IMR-90 (cell line): ENCODE measurements around the gene SLBP. TPM values are rescaled to one million over a fixed set of nuclear protein-coding genes. Genes with fewer than 3 reads are reported as not detected.

Experiments used
- ATAC-seq: fragments of 200-7000 bp; cut with Tn5 transposase; 2 replicates; pipeline ENCODE4 v1.9.1; 2020; ENCODE audit warnings: low read depth, mild to moderate bottlenecking, moderate library complexity
- BruUV-seq: library from RNA; stranded (reverse); fragments of 400-500 nt; replicated peaks from 2 replicates; lab custom pipeline; 2021; lab: Mats Ljungman, UMichigan
- CTCF ChIA-PET: fragments of 300-600 bp; formaldehyde crosslinking; extraction: SDS; loops from one replicate; lab custom pipeline; 2021; ENCODE audit warnings: antibody characterized with exemption; lab: Yijun Ruan, JAX
- POLR2A ChIA-PET: fragments of 300-600 bp; sonication (Branson Sonifier 250); formaldehyde crosslinking; loops from one replicate; lab custom pipeline; 2022; ENCODE audit warnings: antibody characterized with exemption; ENCODE audit not compliant: unreplicated experiment; lab: Charles Lee
- DNase-seq: peaks from one replicate; pipeline ENCODE4 v3.0.0; 2013
- H2AFZ ChIP-seq: replicated peaks from 2 replicates; pipeline ENCODE3; 2013; ENCODE audit warnings: low read length, mild to moderate bottlenecking; ENCODE audit not compliant: poor library complexity
- H2AK5ac ChIP-seq: 2 replicates; pipeline ENCODE4 v1.6.1; 2013; ENCODE audit warnings: low read depth, low read length, inconsistent platforms
- H2AK9ac ChIP-seq: replicated peaks from 2 replicates; pipeline ENCODE3; 2013; ENCODE audit warnings: mild to moderate bottlenecking, low read depth, low read length, moderate library complexity; ENCODE audit not compliant: poor library complexity
- H2BK120ac ChIP-seq: 2 replicates; pipeline ENCODE4 v1.6.1; 2013; ENCODE audit warnings: low read depth, low read length, inconsistent platforms
- H2BK15ac ChIP-seq: 3 replicates; pipeline ENCODE4 v1.6.1; 2013; ENCODE audit warnings: low read depth, low read length, inconsistent platforms
- H2BK20ac ChIP-seq: 2 replicates; pipeline ENCODE4 v1.6.1; 2013; ENCODE audit warnings: low read depth, mild to moderate bottlenecking, inconsistent platforms, low read length, moderate library complexity
- H2BK5ac ChIP-seq: 2 replicates; pipeline ENCODE4 v1.6.1; 2013; ENCODE audit warnings: mild to moderate bottlenecking, low read depth, low read length, inconsistent platforms; ENCODE audit not compliant: poor library complexity, severe bottlenecking
- H3K14ac ChIP-seq: replicated peaks from 2 replicates; pipeline ENCODE4 v1.6.1; 2013; ENCODE audit warnings: low read depth, low read length, inconsistent platforms
- H3K18ac ChIP-seq: 2 replicates; pipeline ENCODE4 v1.6.1; 2013; ENCODE audit warnings: low read depth, low read length, control low read depth
- H3K23ac ChIP-seq: 2 replicates; pipeline ENCODE4 v1.6.1; 2013; ENCODE audit warnings: low read depth, low read length, inconsistent platforms
- H3K27ac ChIP-seq: 2 replicates; pipeline ENCODE4 v1.5.1; 2013; ENCODE audit warnings: mild to moderate bottlenecking, control low read depth, low read length; ENCODE audit not compliant: insufficient read depth
- H3K27me3 ChIP-seq: 2 replicates; pipeline ENCODE4 v1.6.1; 2013; ENCODE audit warnings: low read length; ENCODE audit not compliant: control insufficient read depth, insufficient read depth
- H3K36me3 ChIP-seq: 2 replicates; pipeline ENCODE4 v1.6.1; 2013; ENCODE audit warnings: low read length, mixed read lengths; ENCODE audit not compliant: control insufficient read depth, insufficient read depth
- H3K4ac ChIP-seq: 2 replicates; pipeline ENCODE4 v1.6.1; 2013; ENCODE audit warnings: low read depth, low read length, inconsistent platforms
- H3K4me1 ChIP-seq: 2 replicates; pipeline ENCODE4 v1.6.1; 2013; ENCODE audit warnings: low read length, mixed read lengths; ENCODE audit not compliant: control insufficient read depth, insufficient read depth
- H3K4me2 ChIP-seq: 2 replicates; pipeline ENCODE4 v1.6.1; 2013; ENCODE audit warnings: low read depth, mild to moderate bottlenecking, control low read depth, low read length, moderate library complexity
- H3K4me3 ChIP-seq: 2 replicates; pipeline ENCODE4 v1.5.1; 2013; ENCODE audit warnings: low read depth, mild to moderate bottlenecking, control low read depth, low read length, moderate library complexity; ENCODE audit not compliant: insufficient read depth
- H3K56ac ChIP-seq: 2 replicates; pipeline ENCODE4 v1.6.1; 2013; ENCODE audit warnings: low read length, inconsistent platforms; ENCODE audit not compliant: insufficient read depth; ENCODE audit errors: extremely low read depth
- H3K79me1 ChIP-seq, 2 experiments: 2 replicates each; pipeline ENCODE4 v1.6.1; 2013; ENCODE audit warnings: low read length in 2 of 2, inconsistent platforms in 1 of 2, low read depth in 1 of 2
- H3K9ac ChIP-seq: 2 replicates; pipeline ENCODE4 v1.6.1; 2013; ENCODE audit warnings: low read depth, low read length, control low read depth
- H3K9me1 ChIP-seq: 2 replicates; pipeline ENCODE4 v1.6.1; 2013; ENCODE audit warnings: low read length, inconsistent platforms; ENCODE audit not compliant: insufficient read depth
- H3K9me3 ChIP-seq: 2 replicates; pipeline ENCODE4 v1.6.1; 2013; ENCODE audit warnings: low read length; ENCODE audit not compliant: control insufficient read depth, insufficient read depth
- H4K20me1 ChIP-seq: 2 replicates; pipeline ENCODE4 v1.6.1; 2013; ENCODE audit warnings: low read length, inconsistent platforms; ENCODE audit not compliant: insufficient read depth
- H4K5ac ChIP-seq: 2 replicates; pipeline ENCODE4 v1.6.1; 2013; ENCODE audit warnings: mild to moderate bottlenecking, low read depth, low read length, control low read depth
- H4K8ac ChIP-seq, 2 experiments: 2 replicates each; pipeline ENCODE4 v1.6.1; 2013; ENCODE audit warnings: low read depth in 2 of 2, low read length in 2 of 2, control low read depth in 1 of 2, inconsistent platforms in 1 of 2
- H4K91ac ChIP-seq: 2 replicates; pipeline ENCODE4 v1.6.1; 2013; ENCODE audit warnings: low read depth, low read length, inconsistent platforms; ENCODE audit not compliant: insufficient read depth
- BHLHE40 ChIP-seq: fragments of 150-350 bp; IDR thresholded peaks from 2 replicates; pipeline ENCODE4 v1.6.1; 2016; ENCODE audit warnings: mild to moderate bottlenecking, low read depth, low read length
- CEBPB ChIP-seq: IDR thresholded peaks from 2 replicates; pipeline ENCODE4 v1.6.1; 2012; ENCODE audit warnings: low read depth, low read length, improper control_type of control experiment
- CHD1 ChIP-seq: IDR thresholded peaks from 2 replicates; pipeline ENCODE4 v1.6.1; 2012; ENCODE audit warnings: low read depth, low read length, improper control_type of control experiment
- CTCF ChIP-seq: conservative IDR thresholded peaks from 2 replicates; pipeline ENCODE4 v1.5.1; 2012; ENCODE audit warnings: mild to moderate bottlenecking, low read depth, low read length, improper control_type of control experiment
- ELK1 ChIP-seq: fragments of 150-350 bp; IDR thresholded peaks from 2 replicates; pipeline ENCODE4 v1.6.1; 2016; ENCODE audit warnings: low read depth, mild to moderate bottlenecking, low read length, moderate library complexity, borderline replicate concordance
- FOS ChIP-seq: fragments of 150-350 bp; IDR thresholded peaks from 2 replicates; pipeline ENCODE4 v1.6.1; 2016; ENCODE audit warnings: low read depth, low read length
- MAFK ChIP-seq: IDR thresholded peaks from 2 replicates; pipeline ENCODE4 v1.6.1; 2012; ENCODE audit warnings: low read depth, low read length, improper control_type of control experiment
- MAZ ChIP-seq: IDR thresholded peaks from 2 replicates; pipeline ENCODE4 v1.6.1; 2012; ENCODE audit warnings: low read depth, mild to moderate bottlenecking, low read length, improper control_type of control experiment, moderate library complexity, borderline replicate concordance
- MXI1 ChIP-seq: IDR thresholded peaks from 2 replicates; pipeline ENCODE4 v1.6.1; 2012; ENCODE audit warnings: low read depth, mild to moderate bottlenecking, low read length, moderate library complexity, borderline replicate concordance
- NFE2L2 ChIP-seq: fragments of 150-350 bp; IDR thresholded peaks from 2 replicates; pipeline ENCODE4 v1.6.1; 2016; ENCODE audit warnings: low read depth, mild to moderate bottlenecking, low read length
- POLR2A ChIP-seq: IDR thresholded peaks from 2 replicates; pipeline ENCODE4 v1.6.1; 2012; ENCODE audit warnings: mild to moderate bottlenecking, low read depth, low read length
- RAD21 ChIP-seq: IDR thresholded peaks from 2 replicates; pipeline ENCODE4 v1.6.1; 2012; ENCODE audit warnings: low read length, improper control_type of control experiment
- RCOR1 ChIP-seq: IDR thresholded peaks from 2 replicates; pipeline ENCODE4 v1.6.1; 2012; ENCODE audit warnings: mild to moderate bottlenecking, low read length, improper control_type of control experiment; ENCODE audit not compliant: insufficient replicate concordance
- RFX5 ChIP-seq: IDR thresholded peaks from 2 replicates; pipeline ENCODE4 v1.8.0; 2012; ENCODE audit warnings: low read depth, mild to moderate bottlenecking, low read length, moderate library complexity
- SMC3 ChIP-seq: fragments of 150-350 bp; IDR thresholded peaks from 2 replicates; pipeline ENCODE4 v1.6.1; 2016; ENCODE audit warnings: low read depth, mild to moderate bottlenecking, antibody characterized with exemption, low read length, moderate library complexity
- USF2 ChIP-seq: fragments of 150-350 bp; IDR thresholded peaks from 2 replicates; pipeline ENCODE4 v1.6.1; 2017; ENCODE audit warnings: mild to moderate bottlenecking, antibody characterized with exemption, low read length, low read depth
- WGBS, 2 experiments: methylation state at CpG; one replicate each; pipeline versions ENCODE4 v1.1.5 to v1.1.7; 2013; ENCODE audit warnings: missing lambda C conversion rate in 2 of 2; ENCODE audit not compliant: insufficient read length in 1 of 2; ENCODE audit errors: extremely low coverage in 2 of 2; 5-methylcytosine and 5-hydroxymethylcytosine counted together
- dilution Hi-C: fragments of 300-500 bp; cut with HindIII; formaldehyde crosslinking; loops from one replicate; pipeline ENCODE4 v1.14.3; 2018; ENCODE audit warnings: low sequenced_read_pairs; ENCODE audit not compliant: unreplicated experiment
- in situ Hi-C: fragments of 300-500 bp; cut with MboI; formaldehyde crosslinking; loops from 3 replicates; pipeline ENCODE4 v1.14.3; 2019; ENCODE audit warnings: low sequenced_read_pairs, inconsistent platforms, mixed read lengths
- intact Hi-C: fragments of 100-400 bp; cut with micrococcal nuclease; formaldehyde crosslinking; loops from 2 replicates; pipeline ENCODE4 v1.10.0; 2022
- polyA plus RNA-seq, 3 experiments: library from polyadenylated mRNA; depleted of rRNA; stranded (reverse); fragments of >200 nt; gene quantifications; 2 replicates each; pipeline ENCODE4 v1.2.3, GENCODE V29; 2012; ENCODE audit warnings: low replicate concordance in 1 of 3
- total RNA-seq: library from RNA; depleted of rRNA; stranded (reverse); fragments of >200 nt; gene quantifications from 2 replicates; pipeline ENCODE4 v1.2.3, GENCODE V29; 2012

SLBP gene
- total and polyA plus RNA-seq, 2 of the 4 experiments (the other 2 are of a cell fraction), result 64.9 to 66.1 TPM

GRCh38 chr4:1669270-1669669 is 42.8 kb downstream of the SLBP start:
- no TSS peak for BruUV-seq
- Histone ChIP-seq H3K9me3 (no peaks in the 10 kb centered on the region), H2BK5ac (no peak overlapping the region), H3K18ac (no peak overlapping the region), H3K4me2 (no peak overlapping the region), H4K8ac (no peak overlapping the region), H4K5ac (no peak overlapping the region), H3K14ac (no peak overlapping the region), H3K4me1 (no peaks in the 10 kb centered on the region), H3K27me3 (no peaks in the 10 kb centered on the region), H3K9me1 (no peaks in the 10 kb centered on the region; the same call in 1 of the 2 replicates), H2BK20ac (no peak overlapping the region), H2AK5ac (no peak overlapping the region), H3K9ac (no peak overlapping the region), H3K79me1 (no peaks in the 10 kb centered on the region), H4K20me1 (no peaks in the 10 kb centered on the region), H3K56ac (no peak overlapping the region), H3K23ac (no peak overlapping the region), H2AFZ (no peak overlapping the region), H3K27ac (no peak overlapping the region), H2BK15ac (no peak overlapping the region), H4K91ac (no peak overlapping the region), H3K4ac (no peak overlapping the region), H2BK120ac (no peak overlapping the region), H3K36me3 (no peaks in the 10 kb centered on the region), H3K4me3 (no peak overlapping the region), H2AK9ac (no peak overlapping the region)
- 87% methylated on average over 10 of the region's 12 CpGs; no CpG with 5 or more reads in 1 of the 2 experiments for WGBS, 2 experiments
- POLR2A ChIA-PET, result no interaction called here
- intact Hi-C loops, result no loop called here
- DNase-seq, result no peak
- CTCF ChIA-PET, result no interaction called here
- dilution Hi-C loops, result no loop called here
- TF ChIP-seq USF2 (no peak), RAD21 (no peak), CTCF (no peak), FOS (no peak), SMC3 (no peak), RCOR1 (no peak), CHD1 (no peak), POLR2A (no peak), MXI1 (no peak), RFX5 (no peak), BHLHE40 (no peak), ELK1 (no peak), MAZ (no peak), NFE2L2 (no peak), CEBPB (no peak), MAFK (no peak)
- no peak for ATAC-seq
- in situ Hi-C loops, result no loop called here
